Activated CD4-positive, alpha-beta T cell treated with anti-CD3 and anti-CD28 coated beads for 24 hours (primary cell): ENCODE measurements around the gene EDIL3.
"Not testable (repeated sequence)": the region's sequence is repeated elsewhere in the genome, so short reads cannot be mapped to it uniquely, and the experiment has no call there.

Experiments used
- DNase-seq, 2 donors: peaks; one replicate each; pipeline ENCODE4 v3.0.0-alpha.2; 2020; ENCODE audit warnings: low read depth in 2 of 2

EDIL3 gene

GRCh38 chr5:84069608-84070179 lies 315.0 kb downstream of the EDIL3 start:
- no peak for DNase-seq

GRCh38 chr5:84063041-84063440 lies 321.6 kb downstream of the EDIL3 start:
- no peak for DNase-seq

DNA sequence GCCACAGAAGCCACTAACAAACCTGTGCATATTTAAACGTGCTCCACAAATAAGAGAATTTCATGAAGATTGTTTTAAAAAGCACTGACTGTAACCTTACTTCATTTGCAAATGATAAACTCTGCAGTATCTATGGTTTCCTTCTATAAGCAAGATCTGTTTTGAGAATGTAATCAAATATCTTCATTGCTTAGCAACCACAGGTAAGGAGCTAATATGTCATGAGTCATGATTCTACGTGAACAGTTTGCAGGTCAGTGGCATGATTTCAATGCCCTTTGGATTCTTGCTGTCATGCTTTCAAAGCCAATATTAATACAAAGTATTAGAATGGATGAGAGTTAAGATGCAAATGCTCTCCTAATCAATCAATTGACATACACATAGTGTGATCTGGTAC lies 325.0 kb downstream of the EDIL3 start:
- DNase-seq = no peak

DNA sequence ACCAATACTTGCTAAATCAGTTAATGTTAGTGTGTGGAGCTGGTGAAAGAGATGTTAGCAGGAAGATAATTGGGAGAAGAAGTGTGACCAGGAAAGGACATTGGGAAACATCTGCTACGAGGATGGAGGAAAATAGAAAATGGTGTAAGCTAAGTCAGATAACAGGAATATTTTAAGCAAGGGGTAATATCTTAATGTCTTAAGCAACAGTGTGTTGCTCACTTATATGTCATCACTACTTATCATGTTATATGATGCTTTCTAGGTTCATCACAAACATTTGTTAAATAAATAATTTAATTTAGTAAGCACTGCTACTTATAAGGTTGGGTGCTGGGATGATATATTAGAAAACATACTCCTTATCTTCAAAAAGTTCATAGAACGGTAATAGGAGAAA lies 326.1 kb downstream of the EDIL3 start:
- DNase-seq = no peak

DNA sequence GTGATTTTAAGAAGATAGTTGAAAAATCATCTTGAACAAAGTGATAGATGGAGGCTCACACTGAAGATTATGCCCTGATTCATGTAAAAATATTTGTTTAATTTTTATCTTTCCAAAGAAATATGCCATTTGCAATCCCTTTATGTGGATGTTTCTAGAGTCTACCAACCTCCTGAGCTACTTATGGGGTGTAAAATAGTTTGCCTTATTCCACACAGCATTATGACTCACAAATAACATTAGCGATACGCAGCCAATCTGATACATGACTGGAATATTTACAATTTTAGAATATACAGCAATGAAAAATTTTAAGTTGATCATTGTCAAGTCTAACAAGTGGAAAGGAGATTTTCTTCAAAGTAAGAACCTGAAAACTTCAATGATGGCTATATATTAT lies 327.5 kb downstream of the EDIL3 start:
- no peak for DNase-seq

- no peak for DNase-seq
Measured at GRCh38 chr5:84045964-84046363, 338.7 kb downstream of the EDIL3 start.

GRCh38 chr5:84036842-84037241 lies 347.8 kb downstream of the EDIL3 start:
- no peak for DNase-seq

- no peak for DNase-seq
Measured at GRCh38 chr5:84032324-84032723, 352.4 kb downstream of the EDIL3 start.

- DNase-seq = no peak
Measured at GRCh38 chr5:84028093-84028492, 356.6 kb downstream of the EDIL3 start.

DNA sequence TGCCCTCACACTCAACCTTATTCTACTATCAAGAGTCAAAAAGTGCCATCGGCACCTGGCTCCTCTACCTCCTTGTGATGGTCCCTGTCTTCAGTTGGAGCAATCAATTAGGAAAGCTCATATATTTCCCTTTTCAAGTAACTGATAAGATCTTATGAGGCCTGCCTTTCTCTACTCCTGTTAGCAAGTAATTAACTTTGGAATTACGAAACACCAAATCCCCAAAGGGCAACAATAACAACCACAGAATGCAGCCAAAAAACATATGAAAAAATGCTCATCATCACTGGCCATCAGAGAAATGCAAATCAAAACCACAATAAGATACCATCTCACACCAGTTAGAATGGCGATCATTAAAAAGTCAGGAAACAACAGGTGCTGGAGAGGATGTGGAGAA lies 366.2 kb downstream of the EDIL3 start:
- DNase-seq = not testable (repeated sequence)

DNA sequence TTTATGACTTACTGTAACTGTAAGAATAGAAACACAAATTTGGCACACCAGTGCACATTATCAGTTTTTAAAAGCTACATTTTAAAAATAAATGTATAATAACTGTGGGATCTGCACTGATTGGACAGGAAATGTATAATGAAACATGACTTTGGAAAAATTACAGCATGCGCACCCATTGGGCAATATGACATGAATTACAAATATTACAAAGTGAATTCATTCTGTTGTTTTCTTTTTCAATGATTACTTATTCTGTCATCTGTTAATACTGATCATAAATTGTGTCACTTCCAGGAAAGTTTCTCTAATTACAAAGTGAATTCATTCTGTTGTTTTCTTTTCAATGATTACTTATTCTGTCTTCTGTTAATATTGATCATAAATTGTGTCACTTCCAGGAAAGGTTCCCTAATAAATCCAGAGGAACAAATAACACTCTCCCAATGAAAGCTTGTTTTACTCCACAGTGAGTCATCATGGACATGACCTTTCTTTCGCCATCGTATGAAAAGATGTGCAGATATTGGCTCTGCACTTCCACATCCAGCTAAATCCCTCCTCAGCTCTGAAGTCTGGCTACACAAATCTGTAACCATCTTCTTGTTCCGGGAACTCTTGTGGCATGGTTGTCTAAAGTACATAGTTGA lies 367.0 kb downstream of the EDIL3 start:
- no peak for DNase-seq

DNA sequence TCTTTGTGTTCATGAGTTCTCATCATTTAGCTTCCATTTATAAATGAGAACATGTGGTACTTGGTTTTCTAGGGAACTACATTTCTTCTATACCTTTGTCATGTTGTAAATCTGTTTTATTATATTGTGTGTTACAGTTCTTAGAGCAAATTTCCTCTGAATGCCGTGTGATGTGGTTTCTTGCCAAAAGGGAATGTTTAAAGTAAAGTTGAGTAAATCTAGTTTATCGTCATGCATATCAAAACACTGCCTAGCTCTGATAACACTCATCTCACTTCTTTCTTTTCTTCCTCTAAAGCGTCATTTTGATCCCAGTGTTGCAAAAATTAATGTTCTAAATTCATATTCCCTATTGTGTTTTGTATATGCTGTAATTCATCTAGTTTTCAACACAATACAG lies 368.6 kb downstream of the EDIL3 start:
- DNase-seq = no peak

- no peak for DNase-seq
Measured at GRCh38 chr5:84014966-84015365, 369.7 kb downstream of the EDIL3 start.

DNA sequence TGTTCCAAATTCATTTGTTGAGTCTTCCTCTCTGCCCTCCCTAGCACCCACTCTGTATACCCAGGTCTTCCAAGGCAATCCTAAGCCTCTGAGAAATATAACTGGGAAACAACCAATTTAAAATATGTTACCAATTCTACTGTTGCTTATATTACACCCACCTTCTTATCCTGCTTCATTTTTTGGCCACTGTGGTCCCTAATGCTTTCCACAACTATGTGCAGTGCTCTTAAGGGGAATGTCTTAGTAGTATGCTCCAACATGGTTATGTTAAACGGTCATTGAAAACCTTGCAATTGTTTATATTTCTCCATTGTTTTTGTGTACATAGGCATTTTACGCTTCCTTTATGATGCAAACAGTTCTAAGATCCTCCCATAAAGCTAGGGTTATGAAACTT lies 390.9 kb downstream of the EDIL3 start:
- no peak for DNase-seq

- no peak for DNase-seq
Measured at GRCh38 chr5:83991566-83992224, 393.0 kb downstream of the EDIL3 start.

DNA sequence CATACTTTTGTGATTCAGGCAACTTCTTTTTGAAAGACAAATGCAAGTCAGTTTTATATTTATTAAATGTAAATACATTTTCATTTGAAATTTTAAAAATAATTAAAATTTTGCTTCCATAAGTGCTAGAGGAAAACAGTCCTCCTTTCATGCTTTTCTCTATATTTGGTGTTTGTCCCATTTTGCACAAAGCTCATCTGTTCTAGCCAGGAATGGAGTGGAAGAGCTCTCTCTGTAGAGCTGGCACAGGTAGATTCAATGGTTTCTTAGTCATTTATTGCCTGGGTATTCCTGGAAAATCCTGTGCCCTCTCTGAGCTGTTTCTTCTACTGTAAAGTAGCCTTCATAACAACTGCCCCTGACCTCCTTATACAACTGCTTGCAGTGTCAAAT lies 396.4 kb downstream of the EDIL3 start:
- no peak for DNase-seq

DNA sequence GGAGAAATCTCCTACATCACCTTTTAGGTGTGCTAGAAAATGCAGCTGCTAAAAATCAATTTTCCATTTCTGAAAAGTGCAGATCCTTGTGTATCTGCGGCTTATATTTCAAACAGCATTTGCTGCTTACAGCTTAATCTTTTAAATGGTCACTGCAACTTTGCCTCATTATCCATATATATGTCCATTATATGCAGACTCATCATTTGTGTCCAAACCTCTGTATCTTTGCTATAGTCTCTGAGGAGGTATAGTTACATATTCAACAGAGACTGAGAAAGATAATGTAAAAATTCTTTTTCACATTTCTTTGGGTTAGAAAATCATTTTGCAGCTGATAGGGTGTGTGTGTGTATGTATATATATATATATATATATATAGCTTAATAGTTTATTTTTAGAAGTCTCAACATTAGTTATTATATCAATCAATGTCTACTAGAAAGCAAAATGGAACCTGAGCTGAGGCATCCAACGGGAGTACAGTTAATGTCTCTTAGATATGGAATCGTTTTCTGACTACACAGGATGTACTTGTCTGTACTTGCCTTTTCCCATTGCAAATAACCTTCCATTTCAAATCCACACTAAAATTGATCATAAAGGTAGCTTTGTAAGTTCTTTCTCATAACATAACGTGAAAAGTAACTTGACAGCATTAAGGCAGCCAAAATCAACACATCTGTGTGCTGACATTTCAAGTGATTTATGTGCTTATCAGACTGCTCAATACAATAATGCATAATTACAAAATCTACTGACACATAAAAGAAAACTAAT lies 397.0 kb downstream of the EDIL3 start:
- no peak for DNase-seq

DNA sequence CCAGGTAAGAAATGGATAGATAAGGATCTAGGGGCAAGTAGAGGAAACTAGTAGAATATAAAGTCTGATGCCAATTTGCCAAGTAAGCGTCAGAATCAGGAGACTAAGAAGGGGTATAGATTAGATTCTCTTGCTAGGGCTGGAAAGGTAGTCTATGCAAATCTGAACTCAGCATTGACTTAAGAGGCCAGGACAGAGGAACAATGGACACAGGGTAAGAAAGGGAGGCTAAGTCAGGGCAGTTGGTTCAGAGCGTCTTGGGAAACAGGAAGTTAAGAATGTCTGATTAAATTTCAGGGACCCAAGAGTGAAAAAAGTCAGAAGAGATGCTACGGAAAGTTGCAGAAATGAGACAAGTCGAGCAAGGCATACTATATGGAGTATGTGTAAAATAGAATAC lies 400.8 kb downstream of the EDIL3 start:
- no peak for DNase-seq

GRCh38 chr5:83973925-83974815 lies 410.5 kb downstream of the EDIL3 start:
- no peak for DNase-seq

DNA sequence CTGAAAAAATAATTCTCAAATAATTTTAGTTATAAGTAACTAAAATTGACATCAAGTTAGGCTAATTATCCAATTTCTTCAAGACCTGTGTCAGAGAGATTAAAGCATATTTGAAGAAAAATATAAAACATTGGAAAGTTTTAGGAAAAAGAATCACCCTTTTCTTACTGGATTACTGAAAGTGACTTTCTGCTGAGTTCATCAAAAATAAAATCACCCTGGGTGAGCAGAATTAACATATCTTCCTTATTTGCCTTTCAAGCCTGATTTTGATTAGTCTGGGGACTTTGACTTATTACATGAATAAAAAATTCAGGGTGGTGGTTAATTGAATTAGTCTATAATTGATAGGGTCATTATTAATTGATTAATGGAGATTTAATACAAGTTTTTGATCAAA lies 411.8 kb downstream of the EDIL3 start:
- DNase-seq = no peak

- no peak for DNase-seq
Measured at GRCh38 chr5:83972236-83972635, 412.4 kb downstream of the EDIL3 start.

DNA sequence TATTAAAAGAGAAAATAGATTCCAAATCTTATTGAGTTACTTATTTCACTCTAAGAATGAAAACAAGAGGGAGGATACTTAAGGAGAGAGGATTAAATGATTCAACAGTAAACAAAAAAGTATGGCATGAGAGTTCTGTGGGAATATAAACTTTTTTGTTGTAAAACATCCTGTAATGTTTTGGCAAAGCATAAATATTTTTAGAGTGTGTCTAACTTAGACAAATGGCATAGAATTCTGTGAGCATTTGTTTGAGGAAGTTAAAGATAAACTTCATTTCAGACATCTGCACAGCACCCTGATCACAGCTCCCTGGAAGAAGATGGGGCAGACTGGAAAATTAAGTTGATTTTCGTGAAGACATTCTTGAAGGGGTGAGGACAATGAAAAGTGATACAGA lies 417.3 kb downstream of the EDIL3 start:
- DNase-seq = no peak
